Coronary artery (tissue), 2 donors: Measurements from ENCODE around the gene CDH4.

Source experiments
- DNase-seq: peaks from one replicate; pipeline ENCODE4 v3.0.0-alpha.2; 2017; ENCODE audit warnings: low spot score
- H3K27ac ChIP-seq, 2 donors: fragments of 200-600 bp; sonication (generic); one replicate each; pipeline ENCODE4 v1.5.1; 2016 to 2019
- H3K4me3 ChIP-seq: fragments of 200-600 bp; sonication (generic); 2 replicates; pipeline ENCODE4 v1.5.1; 2016; ENCODE audit warnings: mild to moderate bottlenecking, moderate library complexity
- CTCF ChIP-seq: fragments of 200-600 bp; sonication (generic); IDR thresholded peaks from one replicate; pipeline ENCODE4 v1.5.1; 2019; ENCODE audit warnings: antibody characterized with exemption

The CDH4 gene

DNA sequence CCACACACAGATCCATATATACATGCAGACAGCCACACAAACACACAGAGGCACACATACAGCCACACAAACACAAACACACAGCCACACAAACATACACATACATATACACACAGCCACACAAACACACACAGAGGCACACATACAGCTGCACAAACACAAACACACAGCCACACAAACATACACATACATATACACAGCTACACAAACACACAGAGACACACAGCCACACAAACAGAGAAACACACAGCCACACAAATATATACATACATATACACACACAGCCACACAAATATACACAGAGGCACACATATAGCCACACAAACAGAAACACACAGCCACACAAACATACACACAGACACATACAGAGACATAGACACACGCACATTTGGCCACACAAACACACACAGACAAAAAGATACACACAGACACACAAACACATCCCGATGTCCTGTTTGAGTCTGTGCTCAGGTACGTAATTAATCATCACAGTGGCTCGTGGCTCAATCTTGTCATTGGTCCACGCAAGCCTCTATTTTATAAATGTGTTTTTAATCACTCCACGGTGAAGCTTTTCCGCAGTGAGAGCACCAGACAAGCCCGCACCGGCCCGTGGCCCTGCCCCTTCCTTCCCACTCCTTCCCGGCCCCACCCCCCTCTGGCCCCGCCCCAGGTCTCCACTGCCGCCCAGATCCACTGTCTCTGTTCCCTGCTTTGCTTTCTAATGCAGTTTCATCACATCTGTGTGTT, 135.3 kb downstream of the CDH4 start:
- DNase-seq: no peak
- Histone ChIP-seq H3K4me3 (no peak overlapping the region), H3K27ac (no peak overlapping the region)
- no peak for TF ChIP-seq CTCF

DNA sequence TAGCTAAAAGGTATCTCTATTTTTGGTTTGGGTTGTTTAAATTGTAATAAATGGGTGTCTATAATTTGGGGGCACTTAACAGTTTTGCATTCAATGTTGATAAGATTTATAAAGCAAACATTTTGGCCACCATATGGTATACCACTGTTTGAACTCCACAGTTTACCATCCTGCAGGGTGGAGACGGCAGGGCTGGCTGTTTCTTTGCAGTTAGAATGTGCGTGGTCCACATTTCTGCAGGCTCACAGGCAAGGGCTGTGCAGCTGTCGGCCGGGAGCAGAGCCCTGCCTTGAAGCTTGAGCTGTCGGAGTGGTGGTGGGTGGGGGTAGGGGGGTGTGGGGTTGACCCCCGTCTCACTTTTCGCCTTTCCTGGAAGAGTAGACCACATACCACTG, 135.9 kb downstream of the CDH4 start:
- no peak for DNase-seq
- H3K27ac ChIP-seq: no peak overlapping the region
- H3K4me3 ChIP-seq: no peak overlapping the region
- TF ChIP-seq CTCF: no peak

DNA sequence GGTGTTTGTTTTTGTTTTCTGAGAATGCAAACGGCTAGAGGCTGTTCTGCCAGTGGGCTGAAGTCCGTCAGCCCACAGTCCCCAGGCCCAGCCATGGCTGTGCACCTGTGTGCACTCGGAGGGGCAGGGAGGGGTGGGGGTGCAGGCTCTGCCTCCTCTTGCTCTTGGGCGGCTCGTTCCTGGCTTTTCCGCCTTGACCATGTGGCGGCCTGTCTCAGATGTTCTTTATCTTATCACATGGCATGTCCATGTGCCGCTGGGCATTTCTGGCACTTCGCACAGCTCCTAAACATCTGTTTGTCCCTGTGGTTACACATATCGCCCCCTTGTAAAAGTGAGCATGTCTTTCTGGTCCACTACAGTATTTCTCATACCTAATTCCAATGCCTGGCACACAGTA, 137.0 kb downstream of the CDH4 start:
- no peak overlapping the region for H3K4me3 ChIP-seq
- H3K27ac ChIP-seq: no peak overlapping the region
- DNase-seq: no peak
- TF ChIP-seq CTCF: no peak

GRCh38 chr20:61391185-61391584, 139.1 kb downstream of the CDH4 start:
- no peak for TF ChIP-seq CTCF
- H3K4me3 ChIP-seq: no peak overlapping the region
- no peak for DNase-seq
- no peak overlapping the region for H3K27ac ChIP-seq

DNA sequence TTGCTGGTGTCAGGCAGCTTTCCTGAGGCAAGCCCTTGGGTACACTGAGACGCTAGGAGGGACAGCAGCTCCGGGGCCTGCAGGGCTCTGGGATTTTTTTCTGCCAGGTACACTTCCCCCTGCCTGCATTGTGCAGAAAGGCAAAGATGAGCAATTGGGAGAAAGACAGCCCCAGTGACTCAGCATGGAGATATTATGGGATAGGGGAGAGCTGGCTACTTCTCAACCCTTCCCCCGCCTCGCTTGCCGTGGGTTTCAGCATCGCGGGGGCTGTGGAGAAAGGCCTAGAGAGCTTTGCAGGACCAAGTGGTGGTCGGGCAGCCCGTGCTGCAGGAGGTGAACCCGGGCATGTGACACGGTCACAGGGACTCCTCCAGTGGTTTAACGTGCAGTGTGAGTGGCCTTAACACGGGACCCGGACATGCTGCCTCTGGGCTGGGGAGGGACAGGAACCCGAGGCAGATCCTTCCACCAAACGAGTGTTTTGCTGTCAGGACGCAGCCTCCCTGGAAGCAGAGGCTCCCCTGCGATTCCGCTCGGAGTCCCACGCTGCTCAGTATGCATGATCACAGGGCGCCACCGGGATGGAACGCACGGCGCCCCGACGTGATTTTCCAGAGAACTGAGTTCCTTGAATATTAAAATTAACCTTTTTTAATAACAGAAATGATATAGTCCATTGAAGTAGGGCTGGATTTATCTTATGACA, 139.9 kb downstream of the CDH4 start:
- DNase-seq: no peak
- TF ChIP-seq CTCF: no peak
- no peak overlapping the region for H3K27ac ChIP-seq
- H3K4me3 ChIP-seq: no peak overlapping the region

DNA sequence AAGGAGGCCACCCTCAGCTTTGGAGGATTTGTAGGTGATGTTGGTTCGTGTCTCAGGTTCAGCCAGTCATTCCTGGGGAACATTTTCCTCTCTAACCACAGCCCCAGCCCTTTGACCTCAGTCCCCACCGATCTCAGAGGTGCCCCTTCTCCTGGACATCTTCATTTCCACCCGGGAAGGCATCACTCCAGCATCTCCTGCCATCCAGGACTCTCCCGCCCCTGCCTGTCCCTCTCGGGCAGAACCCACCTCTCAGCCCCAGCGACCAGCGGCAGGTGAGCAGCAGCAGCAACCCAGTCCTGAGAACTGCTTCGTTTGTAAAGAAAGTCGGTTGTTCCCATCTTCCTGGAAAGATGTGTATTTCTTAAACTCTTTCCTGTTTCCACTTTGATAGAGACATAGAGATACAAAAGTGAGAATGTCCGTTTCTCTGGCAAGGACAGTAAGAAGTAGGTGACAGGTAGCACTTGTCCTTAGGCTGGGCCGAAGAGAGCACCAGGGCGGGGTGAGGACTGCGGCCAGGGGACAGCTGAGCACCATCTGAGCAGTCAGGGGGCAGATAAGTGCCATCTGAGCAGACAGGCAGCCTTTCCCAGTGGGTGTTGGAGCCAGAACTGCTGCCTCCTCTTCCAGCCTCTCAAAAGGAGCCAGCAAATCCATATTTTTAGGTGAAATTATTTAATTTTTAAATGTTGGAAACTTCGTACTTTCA, 142.2 kb downstream of the CDH4 start:
- no peak overlapping the region for H3K27ac ChIP-seq
- no peak overlapping the region for H3K4me3 ChIP-seq
- TF ChIP-seq CTCF: no peak
- DNase-seq: no peak
